Measurements from ENCODE around the gene ELMO2.
"Not testable (repeated sequence)": the region's sequence is repeated elsewhere in the genome, so short reads cannot be mapped to it uniquely, and the experiment has no call there.

ELMO2 gene

GRCh38 chr20:46401478-46401860, 4.9 kb downstream of the ELMO2 start:
- no peak for DNase-seq

- DNase-seq = peak; percentile 17
Observed at GRCh38 chr20:46400828-46401477, 5.5 kb downstream of the ELMO2 start.

- no peak for DNase-seq
Observed at GRCh38 chr20:46400253-46400652, 6.2 kb downstream of the ELMO2 start.

- no peak for DNase-seq
Observed at GRCh38 chr20:46399401-46399800, 7.0 kb downstream of the ELMO2 start.

GRCh38 chr20:46398963-46399362, 7.5 kb downstream of the ELMO2 start:
- DNase-seq = no peak

GRCh38 chr20:46396052-46396740, 10.2 kb downstream of the ELMO2 start:
- DNase-seq = no peak

- DNase-seq = no peak
Observed at GRCh38 chr20:46394872-46395760, 11.3 kb downstream of the ELMO2 start.

- no peak for DNase-seq
Observed at GRCh38 chr20:46393967-46394366, 12.4 kb downstream of the ELMO2 start.

GRCh38 chr20:46388937-46389336, 17.5 kb downstream of the ELMO2 start:
- no peak for DNase-seq

GRCh38 chr20:46388201-46388836, 18.1 kb downstream of the ELMO2 start:
- no peak for DNase-seq

GRCh38 chr20:46387054-46387453, 19.4 kb downstream of the ELMO2 start:
- not testable (repeated sequence) for DNase-seq

GRCh38 chr20:46378412-46379009, 27.9 kb downstream of the ELMO2 start:
- no peak for DNase-seq

- DNase-seq = no peak
Observed at GRCh38 chr20:46377518-46377917, 28.9 kb downstream of the ELMO2 start.

- DNase-seq = no peak
Observed at GRCh38 chr20:46376196-46376785, 30.1 kb downstream of the ELMO2 start.

- no peak for DNase-seq
Observed at GRCh38 chr20:46375771-46376170, 30.6 kb downstream of the ELMO2 start.

GRCh38 chr20:46374383-46374782, 32.0 kb downstream of the ELMO2 start:
- no peak for DNase-seq

- DNase-seq = no peak
Observed at GRCh38 chr20:46371656-46372055, 34.8 kb downstream of the ELMO2 start.

- no peak for DNase-seq
Observed at GRCh38 chr20:46368902-46369268, 37.5 kb downstream of the ELMO2 start.

GRCh38 chr20:46367967-46368901, 38.2 kb downstream of the ELMO2 start:
- no peak for DNase-seq

- DNase-seq = no peak
Observed at GRCh38 chr20:46367234-46367633, 39.2 kb downstream of the ELMO2 start.

- no peak for DNase-seq
Observed at GRCh38 chr20:46366826-46367225, 39.6 kb downstream of the ELMO2 start.
